CMK (cell line): Measurements from ENCODE around the gene FARS2.
"Not testable (repeated sequence)": the region's sequence is repeated elsewhere in the genome, so short reads cannot be mapped to it uniquely, and the experiment has no call there.

Experiments
- DNase-seq: peaks from one replicate; pipeline ENCODE4 v3.0.0-alpha.2; 2010; ENCODE audit warnings: low read depth

The FARS2 gene

DNA sequence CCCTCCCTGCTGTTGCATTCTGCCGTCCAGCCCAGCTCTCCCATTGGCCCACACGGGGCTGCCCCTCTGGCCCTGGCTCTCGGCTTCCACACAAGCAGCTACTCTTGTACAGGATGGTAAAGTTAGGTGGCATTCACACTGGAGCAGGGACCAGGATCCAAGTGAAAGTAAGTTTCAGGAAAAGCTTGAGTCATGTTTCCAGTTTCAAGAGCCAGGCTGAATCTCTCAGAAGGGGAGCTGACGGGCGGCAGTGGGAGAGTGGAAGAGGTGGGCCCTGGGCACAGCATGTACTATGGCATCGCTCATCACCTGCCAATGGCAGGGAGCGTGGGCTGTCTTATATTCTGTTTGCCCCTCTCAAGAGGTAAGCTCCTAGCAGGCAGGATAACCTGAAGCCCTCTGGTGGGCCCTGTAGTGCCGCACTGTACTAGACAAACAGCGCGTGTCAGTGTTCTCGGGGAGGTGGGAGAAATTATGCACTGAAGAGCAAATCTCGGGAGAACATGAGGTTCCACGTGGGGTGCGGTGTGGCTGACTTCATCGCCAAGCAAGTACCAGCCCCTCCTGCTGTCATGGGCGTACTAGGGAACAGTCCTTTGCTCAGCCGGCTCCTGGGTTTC, 503.9 kb downstream of the FARS2 start:
- DNase-seq, result no peak

DNA sequence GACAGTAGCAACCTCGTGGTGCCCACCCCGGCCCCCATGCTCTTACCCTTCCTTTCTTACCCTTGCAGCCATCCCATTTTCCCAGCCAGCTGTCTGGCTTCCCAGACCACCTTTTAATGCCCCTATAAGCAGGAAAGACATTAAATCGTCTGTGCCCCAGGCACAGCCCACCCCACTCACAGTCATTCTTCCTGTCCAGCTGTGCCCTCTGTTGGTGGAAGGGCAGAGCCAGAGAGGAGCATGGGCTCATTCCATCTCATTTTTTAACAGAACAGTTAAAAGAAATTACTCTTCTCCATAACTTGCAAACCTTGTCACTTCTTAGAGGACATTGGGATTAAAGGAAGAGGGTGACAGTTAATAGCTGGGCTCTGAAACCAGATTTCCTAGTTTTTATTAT, 504.9 kb downstream of the FARS2 start:
- no peak for DNase-seq

DNA sequence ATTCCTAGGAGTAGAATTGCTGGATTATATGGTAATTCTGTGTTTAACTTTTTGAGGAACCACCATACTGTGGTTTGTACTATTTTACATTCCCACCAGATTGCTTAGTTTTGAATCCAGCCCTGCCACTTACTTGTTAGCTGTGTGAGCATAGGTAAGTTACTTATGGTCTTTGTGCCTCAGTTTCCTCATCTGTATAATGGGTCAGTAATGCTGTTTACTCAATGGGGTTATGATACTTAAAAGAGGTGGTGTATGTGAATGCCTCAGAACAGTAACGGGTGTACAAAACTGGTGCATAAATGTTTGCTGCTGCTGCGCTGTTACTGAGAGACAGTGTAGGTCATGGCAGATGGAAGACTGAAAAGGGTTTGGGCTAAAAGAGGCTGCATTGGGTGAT, 506.2 kb downstream of the FARS2 start:
- no peak for DNase-seq

DNA sequence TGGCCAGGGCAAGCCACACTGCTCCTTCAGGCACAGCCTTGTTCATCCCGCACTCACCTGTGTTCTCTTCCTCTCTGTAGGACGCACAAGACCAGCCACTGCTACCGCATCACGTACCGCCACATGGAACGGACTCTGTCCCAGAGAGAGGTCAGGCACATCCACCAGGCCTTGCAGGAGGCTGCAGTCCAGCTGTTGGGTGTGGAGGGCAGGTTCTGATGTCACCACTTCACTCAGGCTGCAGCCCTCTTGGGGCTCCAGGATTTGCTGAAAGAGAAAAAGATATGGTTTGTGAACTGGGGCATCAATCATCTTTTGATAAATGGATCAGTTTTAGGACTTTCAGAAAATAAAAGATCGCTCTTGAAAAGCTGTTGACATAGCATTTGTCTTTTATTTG, 509.9 kb downstream of the FARS2 start:
- DNase-seq, result no peak

DNA sequence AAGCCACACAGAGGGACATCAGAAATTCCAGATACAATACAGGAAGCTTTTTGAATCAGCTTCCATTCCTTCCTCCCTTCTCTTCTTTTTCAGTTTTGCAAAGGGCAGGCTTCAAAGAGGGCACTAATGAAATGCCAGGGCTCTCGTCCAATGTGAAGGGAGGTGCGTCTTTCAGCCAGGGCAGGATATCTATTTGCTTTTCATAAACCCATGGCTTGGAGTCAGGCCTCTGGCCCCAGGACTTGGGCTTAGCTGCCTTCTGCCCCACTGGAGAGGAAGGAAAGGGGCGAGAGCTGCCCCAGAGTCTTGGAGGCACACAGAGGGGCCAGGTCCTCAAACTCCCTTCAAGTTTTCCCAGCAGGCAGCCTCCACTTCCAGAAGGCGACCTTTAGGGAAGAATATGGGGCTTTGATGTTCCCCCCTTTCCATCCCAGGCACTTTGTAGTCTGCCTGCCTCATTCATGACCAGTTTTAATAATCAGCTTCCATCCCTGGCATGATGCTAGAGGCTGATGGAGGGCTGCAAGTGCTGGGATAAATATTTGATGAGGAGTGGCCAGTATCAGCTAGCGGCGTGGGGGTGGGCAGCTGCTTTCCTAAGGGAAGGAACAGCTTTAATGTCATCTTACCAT, 510.6 kb downstream of the FARS2 start:
- no peak for DNase-seq

DNA sequence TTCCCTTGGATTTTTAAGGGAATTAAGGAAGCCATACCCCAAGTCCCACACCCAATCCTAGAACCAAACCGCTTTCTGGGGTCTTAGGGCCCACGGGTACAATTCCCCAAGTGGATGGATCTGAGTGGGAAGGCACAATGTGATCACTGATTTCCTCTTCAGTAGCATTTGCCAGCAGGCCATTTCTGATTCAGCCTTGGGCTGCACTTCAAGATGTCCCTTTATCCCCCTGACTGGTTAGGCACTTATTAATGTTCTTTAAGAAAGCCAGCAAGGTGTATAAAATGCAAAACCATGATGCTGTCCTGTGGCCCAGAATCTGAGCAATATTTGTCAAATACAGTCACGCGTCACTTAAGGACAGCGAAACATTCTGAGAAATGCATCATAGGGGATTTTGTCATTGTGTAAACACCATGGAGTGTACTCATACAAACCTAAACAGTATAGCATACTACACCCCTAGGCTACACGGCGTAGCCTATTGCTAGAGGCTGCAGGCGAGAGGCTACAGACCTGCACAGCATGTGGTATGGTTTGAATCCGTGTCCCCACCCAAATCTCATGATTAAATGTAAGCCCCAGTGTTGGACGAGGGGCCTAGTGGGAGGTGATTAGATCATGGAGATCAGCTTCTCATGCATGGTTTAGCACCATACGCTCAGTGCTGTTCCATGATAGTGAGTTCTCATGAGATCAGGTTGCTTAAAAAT, 511.3 kb downstream of the FARS2 start:
- DNase-seq, result no peak

DNA sequence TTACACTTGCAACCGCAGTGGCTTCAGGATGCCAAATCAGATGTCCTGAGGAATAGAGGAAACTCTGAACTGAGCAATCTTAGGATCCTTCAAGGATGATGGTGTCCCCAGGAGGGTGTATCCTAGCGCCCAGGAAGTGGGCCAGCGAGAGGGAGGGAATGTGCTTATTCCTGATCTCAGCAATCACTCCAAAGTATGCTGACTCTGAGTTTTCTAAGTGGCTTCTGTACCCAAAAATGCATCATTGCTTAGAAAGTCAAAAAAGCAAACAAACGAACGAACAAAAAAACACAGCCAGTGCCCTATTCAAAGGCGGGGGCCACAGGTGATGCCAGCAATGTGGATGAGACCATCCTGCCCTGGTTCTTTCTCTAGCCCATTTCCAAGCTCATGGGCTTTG, 514.8 kb downstream of the FARS2 start:
- DNase-seq, result no peak

DNA sequence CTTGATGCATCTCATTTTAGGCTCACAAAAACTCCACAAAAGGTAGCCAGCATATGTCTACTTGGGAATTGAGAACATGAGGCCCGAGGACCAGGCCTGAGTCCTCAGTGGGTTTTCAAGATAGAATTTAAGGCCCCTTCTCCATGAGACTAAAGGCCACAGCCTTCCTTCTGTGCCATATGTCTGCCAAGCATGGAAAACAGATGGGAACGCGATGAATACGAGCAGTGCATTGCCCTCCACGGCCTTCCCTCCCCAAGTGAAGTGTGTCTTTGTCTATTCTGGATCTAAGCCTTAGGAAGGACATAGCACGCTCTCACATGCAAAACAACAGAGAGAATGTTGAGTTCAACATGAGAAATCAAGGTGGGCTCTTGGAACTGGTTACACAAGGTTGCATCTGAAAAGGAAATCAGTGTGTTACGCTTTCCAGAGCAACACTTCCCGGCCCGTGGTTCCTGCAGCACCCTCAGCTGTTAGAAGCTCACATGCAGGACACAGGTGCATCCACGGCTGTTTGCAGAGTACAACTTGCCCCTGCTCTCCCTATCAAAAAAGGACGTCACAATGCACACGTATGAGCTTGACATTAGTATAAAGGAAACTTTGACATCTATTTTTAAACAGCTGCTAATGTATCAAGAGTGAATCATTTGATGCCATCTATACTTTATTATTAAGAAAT, 515.5 kb downstream of the FARS2 start:
- no peak for DNase-seq

DNA sequence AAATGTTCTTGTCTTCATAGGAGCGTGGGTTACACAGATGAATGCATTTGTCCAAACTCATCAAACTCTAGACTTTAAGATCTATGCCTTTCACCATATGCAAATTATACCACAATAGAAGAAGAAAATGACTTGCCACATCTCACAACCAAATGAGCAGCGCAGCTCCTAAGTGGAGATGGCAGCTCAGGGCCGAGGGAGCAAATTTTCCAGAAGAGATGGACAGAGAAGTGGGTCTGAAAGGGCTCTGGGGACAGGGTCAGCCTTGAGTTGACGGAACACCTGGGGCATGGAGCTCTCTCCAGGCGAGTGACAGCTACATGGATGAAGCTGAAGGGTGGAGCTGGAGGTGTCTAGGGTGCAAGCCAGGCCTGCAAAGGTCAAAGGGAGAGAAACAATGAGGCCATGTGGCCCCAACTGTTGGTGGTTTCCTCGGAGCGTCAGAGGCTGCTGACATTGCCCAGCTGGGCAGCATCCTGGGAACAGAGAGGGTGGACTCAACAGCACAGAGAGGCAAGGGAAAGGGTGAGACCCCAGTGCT, 517.1 kb downstream of the FARS2 start:
- DNase-seq, result no peak

DNA sequence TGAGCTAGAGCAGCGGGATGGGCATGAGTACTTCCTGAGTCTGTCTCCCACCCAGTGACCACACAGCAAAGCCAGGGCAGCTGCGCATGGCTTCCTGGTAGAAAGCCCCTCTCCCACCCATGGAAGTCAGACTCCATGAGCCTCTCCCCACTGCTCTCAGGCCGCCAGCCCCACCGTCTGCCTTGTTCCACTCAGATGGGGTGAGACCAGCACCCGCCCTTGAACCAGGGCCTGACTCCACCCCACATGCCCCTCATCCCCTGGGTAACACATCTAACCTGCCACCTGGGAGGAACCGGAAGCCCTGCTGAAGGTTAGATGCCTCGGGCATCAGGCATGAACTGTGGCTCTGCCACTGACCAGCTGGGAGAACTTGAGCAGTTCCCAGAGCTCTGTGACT, 517.6 kb downstream of the FARS2 start:
- DNase-seq, result no peak

DNA sequence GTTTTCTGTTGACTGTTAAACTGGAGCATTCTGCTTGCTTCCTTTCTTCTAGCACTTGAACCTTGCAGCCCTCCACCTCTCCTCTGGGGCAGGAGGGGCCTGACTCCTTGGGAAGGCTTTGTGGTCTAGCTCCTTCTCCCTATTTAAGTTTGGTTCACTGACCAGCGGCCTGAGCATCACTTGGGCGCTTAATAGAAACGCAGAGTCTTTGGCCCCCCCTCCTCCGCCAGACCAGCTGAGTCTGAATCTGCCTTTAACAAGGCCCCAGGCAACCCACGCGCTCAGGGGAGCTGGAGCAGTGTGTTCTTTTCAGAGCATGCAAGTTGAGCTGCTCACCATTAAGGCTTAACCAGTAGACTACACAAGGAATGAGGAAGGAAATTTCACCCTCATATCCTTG, 519.7 kb downstream of the FARS2 start:
- DNase-seq, result no peak

DNA sequence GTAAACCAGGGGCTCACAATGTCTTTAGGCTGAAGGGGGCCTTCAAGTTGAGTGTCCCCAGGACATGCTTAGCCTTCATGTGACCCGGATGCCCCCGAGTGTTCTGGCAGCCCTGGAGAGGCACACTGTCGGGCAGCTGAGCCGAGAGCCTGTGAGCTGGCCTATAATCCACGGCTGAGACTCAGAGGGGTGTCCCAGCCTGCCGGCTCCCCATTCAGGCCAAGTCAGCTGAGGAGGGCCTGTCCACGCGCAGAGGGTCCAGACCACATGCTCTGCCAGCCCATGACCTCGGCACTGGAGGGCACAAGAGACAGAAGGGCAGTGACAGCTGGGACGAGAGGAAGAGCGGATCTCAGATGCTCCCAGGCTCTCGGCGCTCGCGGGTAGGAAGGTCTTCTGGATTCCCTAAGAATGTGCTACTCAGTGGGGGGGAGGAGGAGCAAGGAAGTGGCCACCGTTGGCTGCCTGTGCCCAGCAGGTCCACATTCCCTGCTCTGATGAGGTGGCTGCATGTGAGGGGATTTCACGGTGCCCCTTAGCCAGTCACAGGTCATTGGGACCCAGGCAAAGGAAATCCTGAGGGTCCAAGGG, 520.7 kb downstream of the FARS2 start:
- DNase-seq, result no peak

DNA sequence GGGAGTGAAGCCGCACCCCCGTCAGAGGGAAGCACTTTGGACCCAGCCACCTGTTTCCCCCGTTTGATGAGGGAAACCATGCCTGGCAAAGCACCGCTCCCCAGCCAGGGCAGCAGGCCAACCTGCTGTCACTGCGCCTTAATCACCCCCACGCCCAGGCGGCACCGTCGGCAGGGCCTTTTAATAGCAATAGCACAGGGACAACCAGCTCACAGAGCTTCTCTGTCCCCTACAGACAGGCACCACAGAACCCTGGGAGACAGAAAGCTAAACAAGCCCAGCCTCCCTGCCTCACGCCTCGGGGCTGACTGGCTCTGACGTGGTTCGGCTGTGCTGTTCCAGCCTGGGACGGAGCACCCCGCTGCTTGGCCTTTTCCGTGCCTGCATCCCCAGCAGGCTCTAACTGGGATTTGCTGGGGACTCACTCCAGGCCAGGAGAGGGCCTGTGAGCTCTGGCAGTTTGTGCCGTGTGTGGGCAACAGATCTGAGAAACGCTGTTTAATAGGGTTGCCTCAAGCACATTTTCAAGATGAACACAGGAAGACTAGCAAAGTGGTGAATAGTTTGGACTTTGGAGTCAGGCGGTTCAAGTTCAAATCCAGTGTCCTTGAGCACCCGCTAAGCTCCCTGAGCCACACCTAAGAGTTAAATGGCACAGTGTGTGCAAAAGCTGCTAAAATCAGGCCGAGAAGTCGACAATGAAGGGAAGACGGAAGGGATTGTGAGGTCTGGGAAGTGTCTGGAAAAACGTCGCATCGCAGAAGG, 521.7 kb downstream of the FARS2 start:
- DNase-seq, result no peak

DNA sequence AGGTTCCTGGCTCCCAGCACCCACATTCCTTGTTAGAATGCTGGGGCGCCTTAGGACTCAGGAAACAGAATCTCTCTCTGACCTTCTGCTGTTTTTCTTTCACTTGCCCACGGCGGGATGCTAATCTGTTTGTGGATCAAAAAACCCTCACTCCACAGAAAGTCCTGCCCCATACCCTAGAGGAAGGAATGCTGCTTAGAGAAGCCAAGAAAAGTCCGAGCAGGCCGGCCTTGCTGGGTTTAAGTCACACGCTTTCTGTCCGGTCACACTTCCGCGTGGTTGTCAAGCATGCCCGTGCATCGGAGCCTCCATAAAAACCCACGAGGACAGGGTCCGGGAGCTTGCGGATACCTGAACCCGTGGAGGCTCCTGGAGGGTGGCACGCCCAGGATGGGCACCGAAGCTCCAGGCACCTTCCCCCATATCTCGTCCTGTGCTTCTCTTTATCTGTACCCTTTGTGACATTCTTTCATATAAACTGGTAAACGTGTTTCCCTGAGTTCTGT, 522.3 kb downstream of the FARS2 start:
- no peak for DNase-seq

DNA sequence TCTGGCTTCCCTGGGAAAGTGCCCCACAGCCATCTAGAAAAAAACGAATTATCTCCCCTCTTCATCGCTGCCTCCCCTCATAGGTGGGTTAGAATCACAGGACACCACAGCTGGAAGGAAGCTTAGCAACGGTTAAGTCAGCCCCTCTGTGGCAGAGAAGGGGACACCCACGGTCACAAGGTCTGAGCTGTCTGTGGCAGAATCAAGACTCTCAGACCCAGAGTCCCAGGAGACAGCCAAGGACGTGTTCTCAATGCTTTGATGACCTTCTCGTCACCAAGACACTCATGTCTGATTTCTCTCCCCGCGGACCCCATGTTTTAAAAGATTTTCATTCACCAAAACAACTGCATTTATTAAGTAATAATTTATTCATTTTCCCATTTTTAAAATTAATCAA, 523.9 kb downstream of the FARS2 start:
- DNase-seq, result no peak

DNA sequence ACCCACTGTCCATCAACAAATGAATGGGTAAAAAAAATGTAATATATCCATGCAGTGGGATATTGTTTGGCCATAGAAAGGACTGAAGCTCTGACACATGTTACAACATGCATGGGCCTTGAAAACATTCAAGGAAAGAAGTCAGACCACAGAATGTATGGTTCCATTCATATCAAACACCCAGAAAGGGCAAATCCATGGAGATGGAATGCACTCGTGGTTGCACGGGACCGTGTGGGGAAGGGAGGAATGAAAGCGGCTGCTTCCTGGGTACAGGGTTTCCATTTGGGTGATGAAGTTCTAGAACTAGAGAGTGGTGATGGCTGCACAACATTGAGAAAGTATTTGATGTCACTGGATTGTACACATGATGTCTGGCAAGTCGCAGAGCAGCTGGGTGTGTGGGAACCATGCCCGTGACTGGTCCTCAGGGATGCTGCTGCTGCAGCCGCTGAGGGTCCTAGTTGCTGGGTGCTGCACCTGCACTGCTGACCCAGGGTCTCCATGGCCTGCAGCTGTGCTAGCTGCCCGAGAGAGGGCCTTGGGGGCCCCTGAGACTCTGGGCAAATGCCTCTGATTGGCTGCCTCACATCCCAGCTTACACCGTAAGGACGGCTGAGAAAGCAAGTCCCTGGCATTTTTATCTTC, 525.1 kb downstream of the FARS2 start:
- no peak for DNase-seq

DNA sequence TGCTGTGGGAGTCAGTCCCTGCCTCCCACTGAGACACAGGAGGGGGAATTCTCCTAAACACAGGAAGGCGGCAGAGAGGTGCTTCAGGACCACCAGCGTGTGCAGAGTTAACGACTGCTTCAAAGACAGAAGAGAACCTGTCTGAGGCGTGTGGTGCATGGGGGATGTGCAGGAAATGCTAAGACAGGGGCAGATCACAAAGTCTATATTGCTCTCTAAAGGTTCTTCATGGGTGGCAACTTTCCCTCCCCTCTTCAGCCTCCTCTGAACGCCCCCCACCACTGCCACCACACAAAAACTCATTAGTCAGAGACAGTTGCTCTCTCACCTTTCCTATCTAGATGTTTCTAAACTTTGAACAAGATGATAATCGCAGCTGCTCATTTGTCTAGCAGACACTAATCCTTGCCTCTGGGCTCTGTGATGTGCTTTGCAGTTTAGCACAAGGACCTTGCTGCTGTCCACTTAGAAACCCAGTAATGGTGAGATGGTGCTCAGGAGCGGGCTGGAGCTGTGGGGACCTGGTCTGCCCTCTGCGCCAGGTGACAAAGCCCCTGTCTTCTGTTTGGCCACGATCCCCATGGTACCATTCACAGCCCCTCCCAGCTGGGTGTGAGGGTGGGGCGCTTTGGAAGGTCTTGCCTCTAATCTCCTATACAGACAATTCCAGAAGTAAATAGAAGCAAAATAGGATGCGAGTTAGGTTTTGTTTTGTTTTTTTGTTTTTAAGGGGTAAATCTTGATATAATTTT, 525.8 kb downstream of the FARS2 start:
- DNase-seq, result no peak

DNA sequence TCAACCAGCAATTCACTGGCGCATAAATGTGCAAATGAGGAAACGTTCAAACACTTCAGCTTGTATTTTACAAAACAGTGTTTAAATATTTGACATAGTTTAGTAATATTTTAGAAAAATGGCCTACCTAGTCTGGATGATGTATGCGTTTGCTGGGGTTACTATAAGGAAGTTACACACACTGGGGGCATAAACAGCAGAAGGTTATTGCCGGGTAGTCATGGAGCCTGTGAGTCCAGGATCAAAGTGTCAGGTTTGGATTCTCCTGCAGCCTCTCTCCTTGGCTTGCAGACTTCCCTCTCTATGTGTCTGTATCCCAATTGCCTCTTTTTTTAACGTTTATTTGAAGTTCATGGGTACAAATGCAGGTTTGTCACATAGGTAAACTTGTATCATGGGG, 528.1 kb downstream of the FARS2 start:
- not testable (repeated sequence) for DNase-seq

DNA sequence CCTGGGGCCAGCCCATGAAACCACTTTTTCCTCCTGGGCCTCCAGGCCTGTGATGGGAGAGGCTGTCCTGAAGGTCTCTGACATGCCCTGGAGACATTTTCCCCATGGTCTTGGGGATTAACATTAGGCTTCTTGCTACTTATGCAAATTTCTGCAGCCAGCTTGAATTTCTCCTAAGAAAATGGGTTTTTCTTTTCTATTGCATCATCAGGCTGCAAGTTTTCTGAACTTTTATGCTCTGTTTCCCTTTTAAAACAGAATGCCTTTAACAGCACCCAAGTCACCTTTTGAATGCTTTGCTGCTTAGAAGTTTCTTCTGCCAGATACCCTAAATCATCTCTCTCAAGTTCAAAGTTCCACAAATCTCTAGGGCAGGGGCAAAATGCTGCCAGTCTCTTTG, 535.2 kb downstream of the FARS2 start:
- DNase-seq, result not testable (repeated sequence)

DNA sequence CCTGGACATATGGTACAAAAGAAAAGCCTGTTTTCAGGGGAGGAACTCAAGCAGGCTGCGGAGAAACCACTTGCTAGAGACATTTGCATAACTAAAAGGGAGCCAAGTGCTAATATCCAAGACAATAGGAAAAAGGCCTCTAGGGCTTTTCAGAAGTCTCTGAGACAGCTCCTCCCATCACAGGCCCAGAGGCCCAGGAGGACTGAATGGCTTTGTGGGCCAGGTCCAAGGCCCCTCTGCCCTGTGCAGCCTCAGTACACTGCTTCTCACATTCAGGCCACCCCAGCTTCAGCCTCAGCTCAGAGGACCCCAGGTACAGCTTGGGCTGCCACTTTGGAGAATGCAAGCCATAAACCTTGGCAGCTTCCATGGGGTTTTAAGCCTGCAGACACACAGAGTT, 545.1 kb downstream of the FARS2 start:
- DNase-seq, result not testable (repeated sequence)
